ENCODE data around the gene KLK15.

DNA sequence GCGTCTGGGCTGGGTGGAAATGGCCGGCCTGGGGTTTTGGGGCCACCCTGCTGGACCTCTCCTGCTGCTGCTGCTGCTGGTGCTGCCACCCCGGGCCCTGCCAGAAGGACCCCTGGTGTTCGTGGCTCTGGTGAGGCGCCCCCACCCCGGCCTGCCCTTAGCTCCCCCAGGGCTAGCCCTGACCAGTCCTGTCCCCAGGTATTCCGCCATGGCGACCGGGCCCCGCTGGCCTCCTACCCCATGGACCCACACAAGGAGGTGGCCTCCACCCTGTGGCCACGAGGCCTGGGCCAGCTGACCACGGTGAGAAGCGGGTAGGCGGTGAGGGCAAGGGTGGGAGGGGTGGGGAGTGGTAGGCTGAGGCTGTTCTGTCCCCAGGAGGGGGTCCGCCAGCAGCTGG, 43.0 kb downstream of the KLK15 start, which contains the start of gene ACP4:
- TF ChIP-seq CTCF (IDR thresholded peaks at IDR 0.05) (no peak), POLR2AphosphoS5 (IDR thresholded peaks at IDR 0.05) (no peak), POLR2A (IDR thresholded peaks at IDR 0.05) (no peak), EP300 (IDR thresholded peaks at IDR 0.05; ENCODE audit: low read depth) (no peak)

Measured in transverse colon (tissue), 4 donors.